ENCODE measurements around the gene SLC25A1.

SLC25A1 gene

GRCh38 chr22:19130959-19131684 lies 47.4 kb downstream of the SLC25A1 start, which contains the start of gene TSSK2:
TSSK2 (plus strand) TSS chr22:19131308; CDS start chr22:19131400, 92 bp downstream.
- no peak within 1 kb of the TSS for H3K4me3 ChIP-seq (ENCODE audit: low read depth, low read length)
- DNase-seq (ENCODE audit: low read depth), result no peak
- no peak for TF ChIP-seq CTCF (IDR thresholded peaks at IDR 0.05; ENCODE audit: control insufficient read depth, extremely low read depth, insufficient read depth)

GRCh38 chr22:19129871-19130270 lies 48.7 kb downstream of the SLC25A1 start:
- no peak for DNase-seq (ENCODE audit: low read depth)
- no peak overlapping the region for H3K4me3 ChIP-seq (ENCODE audit: low read depth, low read length)
- TF ChIP-seq CTCF (IDR thresholded peaks at IDR 0.05; ENCODE audit: control insufficient read depth, extremely low read depth, insufficient read depth), result no peak

DNA sequence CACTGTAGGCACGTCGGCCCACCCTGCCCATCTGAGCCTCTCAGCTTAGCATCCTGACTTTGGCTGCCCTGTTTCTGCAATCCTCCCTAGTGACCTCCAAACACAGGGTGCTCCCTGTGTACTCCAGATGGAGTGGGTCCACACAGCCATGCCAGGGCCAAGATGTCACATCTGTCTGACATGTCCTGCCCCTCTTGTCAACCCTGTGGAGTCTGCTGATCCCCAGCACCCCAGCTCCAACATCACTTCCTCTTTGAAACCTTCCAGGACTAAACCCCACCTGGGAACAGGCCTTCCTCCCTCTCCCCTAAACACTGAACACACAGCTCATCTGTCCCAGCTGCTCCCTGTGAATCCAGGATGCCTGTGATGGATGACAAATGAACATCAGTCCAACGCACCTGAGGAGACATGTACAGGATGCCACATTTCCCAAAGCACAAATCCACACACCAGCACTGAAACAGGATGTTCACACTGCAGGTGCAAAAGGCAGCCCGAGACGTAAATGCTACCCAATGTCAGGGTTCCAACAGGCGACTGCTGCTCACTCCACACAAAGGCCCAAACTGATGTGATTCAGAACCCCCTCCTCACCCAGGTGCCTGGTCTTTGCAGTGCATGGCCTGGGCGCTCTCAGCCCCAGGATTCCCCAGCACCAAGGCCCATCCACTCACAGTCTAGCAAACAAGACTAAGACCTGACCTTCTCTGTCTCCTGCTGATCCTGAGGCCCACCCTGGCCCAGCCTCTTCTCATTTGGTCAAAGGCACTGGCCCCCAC lies 49.4 kb downstream of the SLC25A1 start:
- DNase-seq (ENCODE audit: low read depth), result no peak
- no peak overlapping the region for H3K4me3 ChIP-seq (ENCODE audit: low read depth, low read length)
- no peak for TF ChIP-seq CTCF (IDR thresholded peaks at IDR 0.05; ENCODE audit: control insufficient read depth, extremely low read depth, insufficient read depth)

DNA sequence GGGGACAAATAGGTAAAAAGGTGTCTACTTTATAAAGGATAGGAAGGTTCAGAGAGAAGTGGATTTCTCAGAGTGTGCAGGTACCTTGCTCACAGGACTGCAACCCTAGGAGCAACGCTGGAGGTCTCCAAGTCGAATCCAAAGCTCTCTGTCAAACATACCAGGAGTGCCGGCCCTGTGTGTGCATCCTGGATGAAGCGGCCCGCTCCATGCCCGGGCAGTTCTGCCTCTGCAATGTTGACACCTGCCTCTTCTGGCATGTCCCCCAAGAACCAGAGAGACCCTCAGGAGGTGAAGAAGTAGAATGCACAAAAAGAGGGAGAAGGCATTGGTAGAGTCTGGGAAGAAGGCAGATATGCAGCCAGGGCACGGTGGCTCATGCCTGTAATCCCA lies 50.5 kb downstream of the SLC25A1 start:
- DNase-seq (ENCODE audit: low read depth), result no peak
- TF ChIP-seq CTCF (IDR thresholded peaks at IDR 0.05; ENCODE audit: control insufficient read depth, extremely low read depth, insufficient read depth), result no peak
- no peak overlapping the region for H3K4me3 ChIP-seq (ENCODE audit: low read depth, low read length)

DNA sequence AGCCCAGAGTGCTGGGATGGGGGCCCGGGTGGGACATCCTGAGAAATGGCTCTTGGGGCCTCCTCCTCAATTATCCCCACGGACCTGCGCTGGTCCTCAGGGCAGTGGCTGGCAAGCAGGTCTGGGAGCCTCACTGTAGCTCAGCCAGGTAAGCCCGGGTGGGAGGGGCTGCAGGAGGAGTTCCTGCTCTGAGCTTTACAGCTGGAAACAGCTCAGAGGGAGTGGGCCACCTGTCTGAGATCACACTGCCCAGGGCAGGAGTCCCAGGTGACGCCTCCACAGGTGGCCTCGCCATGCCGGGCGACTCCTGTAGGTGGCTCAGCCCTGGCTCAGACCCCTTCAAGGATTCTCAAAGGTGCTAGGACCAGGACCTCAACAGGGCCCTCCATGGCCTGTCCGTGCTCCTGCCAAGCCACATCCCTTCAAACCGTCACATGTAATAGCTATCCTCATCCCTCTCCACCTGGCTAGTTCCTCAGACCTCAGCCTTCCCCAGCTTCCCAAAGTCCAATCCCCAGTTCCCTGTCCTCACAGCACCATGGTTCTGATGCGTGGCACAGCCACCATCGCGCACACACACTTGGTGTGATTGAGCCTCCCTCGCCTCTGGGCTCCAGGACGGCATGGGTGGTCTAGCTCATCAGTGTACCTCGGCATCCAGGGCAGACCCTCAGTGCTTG lies 51.1 kb downstream of the SLC25A1 start:
- no peak for TF ChIP-seq CTCF (IDR thresholded peaks at IDR 0.05; ENCODE audit: control insufficient read depth, extremely low read depth, insufficient read depth)
- DNase-seq (ENCODE audit: low read depth), result no peak
- H3K4me3 ChIP-seq (ENCODE audit: low read depth, low read length), result no peak overlapping the region

- no peak overlapping the region for H3K4me3 ChIP-seq (ENCODE audit: low read depth, low read length)
- no peak for DNase-seq (ENCODE audit: low read depth)
- TF ChIP-seq CTCF (IDR thresholded peaks at IDR 0.05; ENCODE audit: control insufficient read depth, extremely low read depth, insufficient read depth), result no peak
Observed at GRCh38 chr22:19126309-19127273, 51.9 kb downstream of the SLC25A1 start.
